GM23338 (cell line): ENCODE data around the gene ACOX1. TPM values are rescaled to one million over a fixed set of nuclear protein-coding genes. Genes with fewer than 3 reads are reported as not detected.

Experiments
- ATAC-seq: fragments of 200-7000 bp; cut with Tn5 transposase; 3 replicates; pipeline ENCODE4 v1.9.1; 2020
- DNase-seq: peaks from one replicate; pipeline ENCODE4 v3.0.0-alpha.2; 2015; ENCODE audit warnings: low spot score
- H2AFZ ChIP-seq: fragments of 200-600 bp; sonication (generic); 2 replicates; pipeline ENCODE4 v1.8.0; 2016; ENCODE audit warnings: antibody characterized with exemption, mild to moderate bottlenecking, moderate library complexity
- H3F3A ChIP-seq: fragments of 200-600 bp; sonication (generic); replicated peaks from 2 replicates; pipeline ENCODE4 v1.8.0; 2017; ENCODE audit warnings: antibody characterized with exemption, mixed run types, low read depth
- H3K27ac ChIP-seq: fragments of 200-600 bp; sonication (generic); 2 replicates; pipeline ENCODE4 v1.6.1; 2016; ENCODE audit warnings: low read depth
- H3K27me3 ChIP-seq: fragments of 200-600 bp; sonication (generic); 2 replicates; pipeline ENCODE4 v1.8.0; 2016; ENCODE audit warnings: mild to moderate bottlenecking, mixed run types, moderate library complexity; ENCODE audit not compliant: insufficient read depth
- H3K36me3 ChIP-seq: fragments of 200-600 bp; sonication (generic); 2 replicates; pipeline ENCODE4 v1.8.0; 2016; ENCODE audit warnings: mild to moderate bottlenecking; ENCODE audit not compliant: insufficient read depth
- H3K4me1 ChIP-seq: fragments of 200-600 bp; sonication (generic); 2 replicates; pipeline ENCODE4 v1.8.0; 2016; ENCODE audit warnings: mild to moderate bottlenecking, moderate library complexity; ENCODE audit not compliant: insufficient read depth
- H3K4me2 ChIP-seq: fragments of 200-600 bp; sonication (generic); 2 replicates; pipeline ENCODE4 v1.7.1; 2017; ENCODE audit warnings: mixed run types
- H3K4me3 ChIP-seq: fragments of 200-600 bp; sonication (generic); 2 replicates; pipeline ENCODE4 v1.6.1; 2016; ENCODE audit warnings: mixed run types
- H3K79me2 ChIP-seq: fragments of 200-600 bp; sonication (generic); replicated peaks from 2 replicates; pipeline ENCODE4 v1.8.0; 2017; ENCODE audit warnings: mild to moderate bottlenecking; ENCODE audit not compliant: insufficient read depth
- H3K9me2 ChIP-seq: fragments of 200-600 bp; sonication (generic); 2 replicates; pipeline ENCODE4 v1.8.0; 2017; ENCODE audit not compliant: insufficient read depth
- H4K20me1 ChIP-seq: fragments of 200-600 bp; sonication (generic); replicated peaks from 2 replicates; pipeline ENCODE4 v1.8.0; 2017; ENCODE audit warnings: mild to moderate bottlenecking; ENCODE audit not compliant: insufficient read depth
- H3K27ac Mint-ChIP-seq: 2 replicates; pipeline ENCODE4 v1.8.0; 2020; ENCODE audit warnings: inconsistent platforms, mild to moderate bottlenecking, moderate library complexity, mixed read lengths
- H3K27me3 Mint-ChIP-seq: 3 replicates; pipeline ENCODE4 v1.8.0; 2022; ENCODE audit warnings: low read depth, mild to moderate bottlenecking, moderate library complexity, mixed read lengths, inconsistent platforms; ENCODE audit not compliant: insufficient read depth, poor library complexity
- H3K36me3 Mint-ChIP-seq: 3 replicates; pipeline ENCODE4 v1.8.0; 2021; ENCODE audit warnings: low read depth, mild to moderate bottlenecking, inconsistent platforms, moderate library complexity, mixed read lengths
- H3K4me1 Mint-ChIP-seq: 3 replicates; pipeline ENCODE4 v1.8.0; 2020; ENCODE audit warnings: mild to moderate bottlenecking, inconsistent platforms, mixed read lengths
- H3K4me3 Mint-ChIP-seq: 3 replicates; pipeline ENCODE4 v1.8.0; 2021; ENCODE audit warnings: moderate library complexity, mild to moderate bottlenecking, inconsistent platforms, mixed read lengths
- H3K9me3 Mint-ChIP-seq: 3 replicates; pipeline ENCODE4 v1.8.0; 2020; ENCODE audit warnings: moderate library complexity, mild to moderate bottlenecking, inconsistent platforms, mixed read lengths
- EZH2 ChIP-seq: fragments of 200-600 bp; sonication (generic); IDR thresholded peaks from one replicate; pipeline ENCODE4 v1.8.0; 2017; ENCODE audit warnings: antibody characterized with exemption, mild to moderate bottlenecking, low read depth; ENCODE audit not compliant: unreplicated experiment
- EZH2phosphoT487 ChIP-seq: fragments of 200-600 bp; sonication (generic); IDR thresholded peaks from one replicate; pipeline ENCODE4 v1.8.1; 2018; ENCODE audit warnings: antibody characterized with exemption; ENCODE audit not compliant: unreplicated experiment
- JUNB ChIP-seq: IDR thresholded peaks from one replicate; pipeline ENCODE4 v1.6.1; 2016; ENCODE audit warnings: antibody characterized with exemption; ENCODE audit not compliant: unreplicated experiment
- POLR2AphosphoS5 ChIP-seq: IDR thresholded peaks from 2 replicates; pipeline ENCODE4 v1.6.1; 2016; ENCODE audit warnings: antibody characterized with exemption, low read depth
- REST ChIP-seq: IDR thresholded peaks from one replicate; pipeline ENCODE4 v1.6.1; 2018; ENCODE audit warnings: antibody characterized with exemption; ENCODE audit not compliant: unreplicated experiment
- STAT1 ChIP-seq: IDR thresholded peaks from one replicate; pipeline ENCODE4 v1.6.1; 2016; ENCODE audit warnings: antibody characterized with exemption; ENCODE audit not compliant: unreplicated experiment
- ZNF114 ChIP-seq: fragments of 250-450 bp; sonication (Bioruptor Pico); IDR thresholded peaks from 2 replicates; pipeline ENCODE4 v1.5.0; 2020; ENCODE audit warnings: mild to moderate bottlenecking, moderate library complexity
- ZNF331 ChIP-seq: fragments of 250-450 bp; sonication (Bioruptor Pico); IDR thresholded peaks from 2 replicates; pipeline ENCODE4 v1.5.0; 2020; ENCODE audit warnings: low read depth, mild to moderate bottlenecking, moderate library complexity
- polyA plus RNA-seq: library from polyadenylated mRNA; unstranded; fragments of >200 nt; fragmentation: Nextera tagmentation; extraction: Ambion mirVana; gene quantifications from 2 replicates; pipeline ENCODE4 v1.2.1, GENCODE V29; 2016
- total RNA-seq: library from RNA; depleted of rRNA; stranded (reverse); fragments of >200 nt; shearing (Covaris generic); gene quantifications from 2 replicates; pipeline ENCODE4 v1.2.3, GENCODE V29; 2014
- TF ChIP-seq, protein P1 (sequence below), 2 experiments: fragments of 200-600 bp in 1 of 2; sonication (generic) in 1 of 2; conservative IDR thresholded peaks; 2 replicates each; pipeline versions ENCODE4 v1.5.1 to v1.6.1; 2016 to 2017; ENCODE audit warnings: antibody characterized with exemption in 2 of 2, low read depth in 2 of 2, mild to moderate bottlenecking in 2 of 2, moderate library complexity in 1 of 2

Gene ACOX1
- total and polyA plus RNA-seq, 2 experiments from 2014 or later = 12.8 to 32.9 TPM

GRCh38 chr17:75904749-75905521 is 74.0 kb downstream of the ACOX1 start, which contains the start of gene MRPL38 (continued):
- TF ChIP-seq POLR2AphosphoS5 (peak; percentile 74), EZH2phosphoT487 (no peak), STAT1 (no peak)

DNA sequence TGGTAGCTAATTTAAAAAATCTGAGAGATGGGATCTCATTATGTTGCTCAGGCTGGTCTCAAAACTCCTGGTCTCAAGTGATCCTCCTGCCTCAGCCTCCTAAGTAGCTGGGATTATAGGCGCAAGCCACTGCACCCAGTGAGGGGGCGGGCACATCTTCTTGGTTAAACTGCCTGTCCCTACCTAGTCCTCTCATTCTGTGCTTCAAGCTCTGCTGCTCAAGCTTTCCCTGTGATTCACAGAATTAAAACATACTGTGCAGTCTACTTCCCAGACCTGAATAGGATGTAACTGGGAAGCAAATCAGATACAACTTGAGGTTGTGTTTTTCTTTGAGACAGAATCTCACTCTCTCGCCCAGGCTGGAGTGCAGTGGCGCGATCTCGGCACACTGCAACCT is 76.6 kb downstream of the ACOX1 start:
- no peak for TF ChIP-seq JUNB
- no peak for TF ChIP-seq REST
- TF ChIP-seq ZNF114 = no peak
- DNase-seq (no peak), ATAC-seq (no peak)
- Mint-ChIP-seq H3K4me1 (peaks cover 6% of the 10 kb centered on the region; the same call in 2 of the 3 replicates), H3K36me3 (peaks cover 40% of the 10 kb centered on the region), H3K4me3 (no peak overlapping the region), H3K9me3 (no peaks in the 10 kb centered on the region), H3K27ac (no peak overlapping the region), H3K27me3 (peaks cover 3% of the 10 kb centered on the region)
- Histone ChIP-seq H2AFZ (no peak overlapping the region), H3K4me1 (peaks cover 12% of the 10 kb centered on the region), H3K79me2 (peaks cover 15% of the 10 kb centered on the region), H4K20me1 (peaks cover 6% of the 10 kb centered on the region; the same call in 1 of the 2 replicates), H3K4me3 (no peak overlapping the region), H3F3A (peaks cover 38% of the 10 kb centered on the region), H3K27ac (peak overlapping the region; percentile 39; the same call in 1 of the 2 replicates), H3K36me3 (peaks cover 13% of the 10 kb centered on the region), H3K27me3 (no peaks in the 10 kb centered on the region), H3K4me2 (no peak overlapping the region), H3K9me2 (no peaks in the 10 kb centered on the region)

DNA sequence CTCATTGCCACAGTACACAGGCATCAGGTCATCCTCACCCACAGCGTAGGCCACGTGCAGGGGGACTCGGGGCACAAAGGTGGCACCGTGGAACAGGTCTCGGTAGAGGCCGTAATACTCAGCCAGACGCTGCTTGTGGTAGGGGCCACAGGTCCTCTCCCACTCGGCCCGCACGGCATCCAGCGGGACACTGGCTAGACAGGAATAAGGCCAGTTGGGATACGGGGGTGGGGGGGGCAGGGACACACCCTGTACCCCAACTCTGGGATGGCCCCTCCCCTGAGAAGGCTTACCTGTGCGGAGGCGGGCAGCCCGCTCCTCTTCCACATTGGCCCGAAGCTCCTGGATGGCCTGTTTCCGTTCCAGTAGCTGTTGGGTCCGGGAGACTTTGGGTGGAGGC is 77.2 kb downstream of the ACOX1 start:
- peaks cover 8% of the 10 kb centered on the region; the same call in 2 of the 3 replicates for H3K4me1 Mint-ChIP-seq
- Histone ChIP-seq H3K79me2 (peaks cover 15% of the 10 kb centered on the region), H3K27me3 (no peaks in the 10 kb centered on the region), H3K36me3 (peaks cover 13% of the 10 kb centered on the region), H3K4me1 (peaks cover 15% of the 10 kb centered on the region), H3F3A (peaks cover 42% of the 10 kb centered on the region), H3K4me2 (no peak overlapping the region), H4K20me1 (peaks cover 6% of the 10 kb centered on the region; the same call in 1 of the 2 replicates), H3K4me3 (no peak overlapping the region), H3K27ac (no peak overlapping the region), H2AFZ (no peak overlapping the region), H3K9me2 (no peaks in the 10 kb centered on the region)
- H3K36me3 Mint-ChIP-seq = peaks cover 40% of the 10 kb centered on the region
- ATAC-seq = no peak
- H3K27me3 Mint-ChIP-seq = peaks cover 3% of the 10 kb centered on the region
- no peak overlapping the region for H3K4me3 Mint-ChIP-seq
- no peaks in the 10 kb centered on the region for H3K9me3 Mint-ChIP-seq
- DNase-seq = no peak
- no peak overlapping the region for H3K27ac Mint-ChIP-seq
- TF ChIP-seq ZNF331 (CRISPR knock-in tag) (no peak), EZH2 (no peak), STAT1 (no peak)
- TF ChIP-seq, protein P1, sequence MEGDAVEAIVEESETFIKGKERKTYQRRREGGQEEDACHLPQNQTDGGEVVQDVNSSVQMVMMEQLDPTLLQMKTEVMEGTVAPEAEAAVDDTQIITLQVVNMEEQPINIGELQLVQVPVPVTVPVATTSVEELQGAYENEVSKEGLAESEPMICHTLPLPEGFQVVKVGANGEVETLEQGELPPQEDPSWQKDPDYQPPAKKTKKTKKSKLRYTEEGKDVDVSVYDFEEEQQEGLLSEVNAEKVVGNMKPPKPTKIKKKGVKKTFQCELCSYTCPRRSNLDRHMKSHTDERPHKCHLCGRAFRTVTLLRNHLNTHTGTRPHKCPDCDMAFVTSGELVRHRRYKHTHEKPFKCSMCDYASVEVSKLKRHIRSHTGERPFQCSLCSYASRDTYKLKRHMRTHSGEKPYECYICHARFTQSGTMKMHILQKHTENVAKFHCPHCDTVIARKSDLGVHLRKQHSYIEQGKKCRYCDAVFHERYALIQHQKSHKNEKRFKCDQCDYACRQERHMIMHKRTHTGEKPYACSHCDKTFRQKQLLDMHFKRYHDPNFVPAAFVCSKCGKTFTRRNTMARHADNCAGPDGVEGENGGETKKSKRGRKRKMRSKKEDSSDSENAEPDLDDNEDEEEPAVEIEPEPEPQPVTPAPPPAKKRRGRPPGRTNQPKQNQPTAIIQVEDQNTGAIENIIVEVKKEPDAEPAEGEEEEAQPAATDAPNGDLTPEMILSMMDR (conservative IDR thresholded peaks at IDR 0.05; ENCODE audit: low read depth in 2 of 2) = no peak
